Tibial nerve (tissue), 4 donors: ENCODE data around the gene TBC1D16.

ENCODE experiments used
- EP300 ChIP-seq, 2 donors: sonication (generic); formaldehyde crosslinking; IDR thresholded peaks; one replicate each; pipeline ENCODE4 v1.6.1; 2017; ENCODE audit warnings: antibody characterized with exemption in 2 of 2, mild to moderate bottlenecking in 1 of 2
- POLR2A ChIP-seq, 2 donors: fragments of 450-650 bp; IDR thresholded peaks; one replicate each; pipeline ENCODE4 v1.6.1; 2017; ENCODE audit warnings: antibody characterized with exemption in 2 of 2, mild to moderate bottlenecking in 2 of 2, moderate library complexity in 2 of 2
- TF ChIP-seq, protein P1 (sequence below), 5 experiments: fragments of 200-600 bp in 3 of 5; fragments of 450-650 bp in 2 of 5; sonication (generic) in 3 of 5; IDR thresholded peaks; one replicate each; pipeline ENCODE4 v1.5.1; 2016 to 2019; ENCODE audit warnings: antibody characterized with exemption in 5 of 5, mild to moderate bottlenecking in 3 of 5, moderate library complexity in 2 of 5

DNA sequence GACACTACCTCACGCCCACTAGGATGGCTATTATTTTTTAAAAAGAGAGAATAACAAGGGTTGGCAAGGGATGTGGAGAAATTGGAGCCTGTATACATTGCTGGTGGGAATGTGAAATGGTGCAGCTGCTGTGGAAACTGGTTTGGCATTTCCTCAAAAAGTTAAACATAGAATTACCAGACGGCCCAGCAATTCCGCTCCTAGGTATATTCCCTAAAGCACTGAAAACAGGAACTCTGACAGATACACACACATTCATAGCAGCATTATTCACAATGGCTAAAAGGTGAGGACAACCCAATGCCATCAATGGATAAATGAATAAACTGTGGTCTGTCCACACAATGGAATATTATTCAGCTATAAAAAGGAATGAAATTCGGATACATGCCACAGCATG is 136.1 kb downstream of the TBC1D16 start:
- no peak for TF ChIP-seq POLR2A (IDR thresholded peaks at IDR 0.05)
- TF ChIP-seq, protein P1, sequence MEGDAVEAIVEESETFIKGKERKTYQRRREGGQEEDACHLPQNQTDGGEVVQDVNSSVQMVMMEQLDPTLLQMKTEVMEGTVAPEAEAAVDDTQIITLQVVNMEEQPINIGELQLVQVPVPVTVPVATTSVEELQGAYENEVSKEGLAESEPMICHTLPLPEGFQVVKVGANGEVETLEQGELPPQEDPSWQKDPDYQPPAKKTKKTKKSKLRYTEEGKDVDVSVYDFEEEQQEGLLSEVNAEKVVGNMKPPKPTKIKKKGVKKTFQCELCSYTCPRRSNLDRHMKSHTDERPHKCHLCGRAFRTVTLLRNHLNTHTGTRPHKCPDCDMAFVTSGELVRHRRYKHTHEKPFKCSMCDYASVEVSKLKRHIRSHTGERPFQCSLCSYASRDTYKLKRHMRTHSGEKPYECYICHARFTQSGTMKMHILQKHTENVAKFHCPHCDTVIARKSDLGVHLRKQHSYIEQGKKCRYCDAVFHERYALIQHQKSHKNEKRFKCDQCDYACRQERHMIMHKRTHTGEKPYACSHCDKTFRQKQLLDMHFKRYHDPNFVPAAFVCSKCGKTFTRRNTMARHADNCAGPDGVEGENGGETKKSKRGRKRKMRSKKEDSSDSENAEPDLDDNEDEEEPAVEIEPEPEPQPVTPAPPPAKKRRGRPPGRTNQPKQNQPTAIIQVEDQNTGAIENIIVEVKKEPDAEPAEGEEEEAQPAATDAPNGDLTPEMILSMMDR (IDR thresholded peaks at IDR 0.05) = no peak
- TF ChIP-seq EP300 (IDR thresholded peaks at IDR 0.05) = no peak
